Colonic mucosa (tissue), 4 donors: Measurements from ENCODE around the gene CDC34. TPM values are rescaled to one million over a fixed set of nuclear protein-coding genes. Genes with fewer than 3 reads are reported as not detected.

Source experiments
- DNase-seq: peaks from one replicate; pipeline ENCODE4 v3.0.0-alpha.2; 2020
- H3K27ac ChIP-seq: fragments of 200-600 bp; one replicate; pipeline ENCODE4 v1.8.0; 2021
- H3K27me3 ChIP-seq: fragments of 200-600 bp; one replicate; pipeline ENCODE4 v1.8.0; 2021
- H3K36me3 ChIP-seq: fragments of 200-600 bp; one replicate; pipeline ENCODE4 v1.8.0; 2021
- H3K4me1 ChIP-seq: fragments of 200-600 bp; one replicate; pipeline ENCODE4 v1.8.0; 2021; ENCODE audit warnings: mild to moderate bottlenecking
- H3K4me3 ChIP-seq: fragments of 200-600 bp; one replicate; pipeline ENCODE4 v1.8.0; 2021
- H3K9ac ChIP-seq, 2 donors: one replicate each; pipeline ENCODE4 v1.7.0; 2013; ENCODE audit warnings: control low read depth in 2 of 2, low read depth in 2 of 2, low read length in 2 of 2
- H3K9me3 ChIP-seq: fragments of 200-600 bp; one replicate; pipeline ENCODE4 v1.8.0; 2021
- intact Hi-C: fragments of 100-400 bp; cut with DNase I; formaldehyde crosslinking; loops from one replicate; pipeline ENCODE4 v1.14.1; 2022
- total RNA-seq, 2 donors: library from RNA; stranded (reverse); fragmentation: NEBNext Ultra II Directional in 1 of 2; extraction: Animal tissue kit (Norgen Biotek cat#: 25700) in 1 of 2; gene quantifications; one replicate each; pipeline ENCODE4 v1.2.1, GENCODE V29; 2021
- TF ChIP-seq, protein P1 (sequence below): fragments of 200-600 bp; IDR thresholded peaks from one replicate; pipeline ENCODE4 v1.8.0; 2022; ENCODE audit warnings: antibody characterized with exemption, mild to moderate bottlenecking
- donor health status: healthy.
- donor health status: DM: no; HTN: no; CAD: no.
- donor health status: DM: no; HTN: no; CAD: no.

CDC34 gene
- total RNA-seq, 2 donors from 2014 or later = 60.7 to 93.4 TPM

DNA sequence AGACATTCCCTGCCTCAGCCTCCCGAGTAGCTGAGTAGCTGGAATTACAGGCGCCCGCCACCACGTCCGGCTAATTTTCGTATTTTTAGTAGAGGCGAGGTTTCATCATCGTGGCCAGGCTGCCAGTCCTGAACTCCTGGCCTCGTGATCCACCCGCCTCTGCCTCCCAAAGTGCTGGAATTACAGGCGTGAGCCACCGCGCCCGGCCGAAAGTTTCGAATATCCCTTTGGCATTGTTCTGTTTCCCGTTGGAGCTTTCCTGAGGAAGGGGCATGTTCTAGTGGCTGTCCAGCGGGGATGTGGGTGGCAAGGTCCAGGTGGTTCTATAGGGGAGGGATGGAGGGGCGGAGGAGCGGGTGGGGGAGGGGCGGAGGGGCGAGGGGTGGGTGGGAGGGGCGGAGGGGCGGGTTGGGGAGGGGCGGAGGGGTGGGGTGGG is 38.7 kb downstream of the CDC34 start:
- no peaks in the 10 kb centered on the region for H3K9me3 ChIP-seq
- no peaks in the 10 kb centered on the region for H3K27me3 ChIP-seq
- peaks cover 12% of the 10 kb centered on the region for H3K4me1 ChIP-seq
- no peak overlapping the region for H3K4me3 ChIP-seq
- TF ChIP-seq, protein P1, sequence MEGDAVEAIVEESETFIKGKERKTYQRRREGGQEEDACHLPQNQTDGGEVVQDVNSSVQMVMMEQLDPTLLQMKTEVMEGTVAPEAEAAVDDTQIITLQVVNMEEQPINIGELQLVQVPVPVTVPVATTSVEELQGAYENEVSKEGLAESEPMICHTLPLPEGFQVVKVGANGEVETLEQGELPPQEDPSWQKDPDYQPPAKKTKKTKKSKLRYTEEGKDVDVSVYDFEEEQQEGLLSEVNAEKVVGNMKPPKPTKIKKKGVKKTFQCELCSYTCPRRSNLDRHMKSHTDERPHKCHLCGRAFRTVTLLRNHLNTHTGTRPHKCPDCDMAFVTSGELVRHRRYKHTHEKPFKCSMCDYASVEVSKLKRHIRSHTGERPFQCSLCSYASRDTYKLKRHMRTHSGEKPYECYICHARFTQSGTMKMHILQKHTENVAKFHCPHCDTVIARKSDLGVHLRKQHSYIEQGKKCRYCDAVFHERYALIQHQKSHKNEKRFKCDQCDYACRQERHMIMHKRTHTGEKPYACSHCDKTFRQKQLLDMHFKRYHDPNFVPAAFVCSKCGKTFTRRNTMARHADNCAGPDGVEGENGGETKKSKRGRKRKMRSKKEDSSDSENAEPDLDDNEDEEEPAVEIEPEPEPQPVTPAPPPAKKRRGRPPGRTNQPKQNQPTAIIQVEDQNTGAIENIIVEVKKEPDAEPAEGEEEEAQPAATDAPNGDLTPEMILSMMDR = no peak
- DNase-seq = no peak
- intact Hi-C loops = no loop called here
- H3K36me3 ChIP-seq = no peaks in the 10 kb centered on the region
- no peak overlapping the region for H3K9ac ChIP-seq
- H3K27ac ChIP-seq = no peak overlapping the region

DNA sequence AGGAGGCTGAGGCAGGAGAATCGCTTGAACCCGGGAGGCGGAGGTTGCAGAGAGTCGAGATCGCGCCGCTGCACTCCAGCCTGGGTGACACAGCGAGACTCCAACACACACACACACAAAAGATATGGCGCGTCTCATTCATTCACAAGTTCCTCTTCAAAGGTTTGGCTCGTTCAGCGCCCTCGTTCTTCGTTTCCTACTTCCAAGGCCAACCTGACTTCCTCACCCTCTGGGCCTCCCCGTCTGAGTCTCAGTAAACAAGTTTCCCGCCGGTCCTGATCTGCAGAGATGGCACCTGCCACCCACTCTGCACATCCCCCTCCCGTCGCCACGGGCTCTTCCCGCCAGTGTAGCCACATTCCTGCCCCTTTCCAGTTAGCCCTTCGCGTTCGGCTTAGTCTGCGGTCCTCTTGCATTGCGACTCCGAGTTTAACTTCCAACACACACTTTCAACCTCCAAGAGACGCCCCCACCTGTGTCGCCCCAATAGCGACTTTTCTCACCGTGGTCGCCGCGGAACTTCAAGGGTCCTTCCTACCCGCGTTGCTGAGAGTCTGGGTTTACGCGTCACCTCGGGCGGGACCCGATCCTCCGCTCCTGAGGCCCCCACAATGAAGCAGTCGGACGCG is 39.5 kb downstream of the CDC34 start:
- H3K27ac ChIP-seq = peak overlapping the region; percentile 93
- peak overlapping the region; percentile 75 to 84 for H3K9ac ChIP-seq
- peak; percentile 76 for DNase-seq
- peak overlapping the region; percentile 99 for H3K4me3 ChIP-seq
- no peaks in the 10 kb centered on the region for H3K36me3 ChIP-seq
- peaks cover 18% of the 10 kb centered on the region for H3K4me1 ChIP-seq
- intact Hi-C loops = no loop called here
- H3K9me3 ChIP-seq = no peaks in the 10 kb centered on the region
- TF ChIP-seq, protein P1 = no peak
- H3K27me3 ChIP-seq = no peaks in the 10 kb centered on the region

DNA sequence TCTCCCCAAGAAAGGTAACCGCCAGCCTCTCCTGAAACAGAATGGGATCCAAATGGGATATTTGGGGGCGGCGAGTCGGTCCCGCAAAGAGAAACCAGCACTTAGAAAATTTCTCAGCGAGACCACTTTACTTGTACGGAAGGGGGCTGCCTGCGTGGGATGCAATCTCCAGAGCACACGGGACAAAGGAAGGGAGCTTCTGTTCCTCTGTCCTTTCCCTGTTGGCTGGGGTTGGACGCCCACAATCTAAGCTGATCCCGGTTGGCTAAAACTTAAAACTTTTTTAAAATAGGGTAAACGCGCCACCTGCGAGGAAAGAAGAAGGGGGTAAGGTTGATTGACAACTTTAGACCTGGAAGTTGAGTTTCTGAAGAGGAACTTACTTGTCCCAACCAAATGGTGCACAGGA is 40.0 kb downstream of the CDC34 start:
- TF ChIP-seq, protein P1 = no peak
- peak overlapping the region; percentile 99 for H3K4me3 ChIP-seq
- peaks cover 18% of the 10 kb centered on the region for H3K4me1 ChIP-seq
- no peaks in the 10 kb centered on the region for H3K9me3 ChIP-seq
- H3K27ac ChIP-seq = peak overlapping the region; percentile 93
- intact Hi-C loops = no loop called here
- H3K9ac ChIP-seq = peak overlapping the region; percentile 75 to 84
- H3K27me3 ChIP-seq = no peaks in the 10 kb centered on the region
- peak; percentile 51 for DNase-seq
- H3K36me3 ChIP-seq = no peaks in the 10 kb centered on the region

DNA sequence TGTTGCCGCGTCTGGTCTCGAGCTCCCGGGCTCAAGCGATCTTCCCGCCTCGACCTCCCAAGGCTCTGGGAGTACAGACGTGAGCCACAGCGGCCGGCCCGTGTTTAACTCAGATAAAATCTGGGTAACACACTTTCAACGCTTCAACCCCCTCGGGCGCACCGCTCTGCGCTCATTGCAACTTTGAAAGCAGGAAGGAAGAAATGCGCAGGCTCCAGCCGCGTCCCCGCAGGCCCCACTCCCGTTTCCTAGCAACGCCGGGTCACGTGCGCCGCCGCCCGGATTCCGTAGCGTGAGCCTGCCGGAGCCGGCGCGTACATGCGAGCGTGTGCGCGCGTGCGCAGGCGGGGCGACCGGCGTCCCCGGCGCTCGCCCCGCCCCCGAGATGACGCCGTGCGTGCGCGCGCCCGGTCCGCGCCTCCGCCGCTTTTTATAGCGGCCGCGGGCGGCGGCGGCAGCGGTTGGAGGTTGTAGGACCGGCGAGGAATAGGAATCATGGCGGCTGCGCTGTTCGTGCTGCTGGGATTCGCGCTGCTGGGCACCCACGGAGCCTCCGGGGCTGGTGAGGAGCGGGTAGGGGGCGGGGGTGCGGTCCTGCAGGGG is 40.7 kb downstream of the CDC34 start, which contains the start of gene BSG:
Gene BSG, plus strand, starts transcription at position 457 of the 603 bp plus-strand sequence. Its CDS starts 39 bp downstream, at position 496.
- intact Hi-C loops = no loop called here
- Histone ChIP-seq H3K27ac (peak within 1 kb of the TSS; percentile 93), H3K4me1 (peaks cover 18% of the 10 kb centered on the region), H3K9me3 (no peaks in the 10 kb centered on the region), H3K27me3 (no peaks in the 10 kb centered on the region), H3K9ac (peak within 1 kb of the TSS; percentile 96 to 98), H3K4me3 (peak within 1 kb of the TSS; percentile 99), H3K36me3 (no peaks in the 10 kb centered on the region)
- TF ChIP-seq, protein P1 = no peak
- peak; percentile 99 for DNase-seq

DNA sequence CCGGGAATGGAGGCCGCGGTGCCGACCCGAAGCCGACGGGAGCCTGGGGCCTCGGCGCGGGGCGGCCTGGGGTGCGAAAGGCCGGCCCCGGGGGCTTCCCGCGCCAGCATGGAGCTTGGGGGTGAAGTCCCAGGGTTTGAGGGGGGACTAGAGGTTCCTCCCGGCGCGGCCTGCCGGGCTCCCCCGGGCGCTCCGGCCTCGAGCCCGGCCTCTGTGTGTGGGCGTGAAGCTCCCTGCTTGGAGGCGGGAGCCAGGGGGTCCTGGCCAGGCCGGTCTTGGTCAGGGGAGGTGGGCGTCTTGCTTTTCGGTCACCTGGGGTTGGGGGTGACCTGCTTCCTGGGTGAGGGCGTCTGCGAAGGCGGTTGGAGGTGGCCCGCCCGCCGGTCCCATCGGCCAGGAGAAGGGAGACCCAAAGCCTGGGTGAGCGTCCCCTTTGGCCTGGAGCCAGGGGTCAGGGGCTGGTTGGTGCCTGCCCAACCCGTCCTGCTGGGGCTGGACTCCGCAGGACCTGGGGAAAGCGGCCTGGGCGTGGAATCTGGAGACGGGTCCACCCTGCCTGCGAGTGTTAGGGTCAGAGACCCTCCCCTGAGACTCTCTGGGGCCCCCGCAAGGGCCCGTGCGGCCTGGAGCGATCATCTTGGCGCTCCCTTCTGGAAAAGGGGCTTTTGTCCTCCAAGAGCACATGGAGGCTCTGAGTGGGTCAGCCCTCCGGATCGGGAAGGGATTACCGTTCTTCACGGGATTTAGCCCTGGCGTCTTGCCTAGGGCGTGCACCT is 41.4 kb downstream of the CDC34 start:
- TF ChIP-seq, protein P1 = no peak
- intact Hi-C loops = no loop called here
- Histone ChIP-seq H3K9me3 (no peaks in the 10 kb centered on the region), H3K9ac (peak overlapping the region; percentile 96 to 98), H3K27ac (peak overlapping the region; percentile 93), H3K27me3 (no peaks in the 10 kb centered on the region), H3K4me1 (peaks cover 18% of the 10 kb centered on the region), H3K4me3 (peak overlapping the region; percentile 99), H3K36me3 (no peaks in the 10 kb centered on the region)
- DNase-seq = peak; percentile 60
